NCI-H128 (cell line): ENCODE results near the gene FMC1.

ENCODE experiments used
- DNase-seq: peaks from one replicate; lab custom pipeline; 2025; ENCODE audit not compliant: unreplicated experiment; lab: John Stamatoyannopoulos, UW

The FMC1 gene

GRCh38 chr7:139370943-139371313 lies 29.8 kb downstream of the FMC1 start:
- DNase-seq, result no peak

GRCh38 chr7:139374246-139374645 lies 33.1 kb downstream of the FMC1 start:
- DNase-seq, result no peak

GRCh38 chr7:139382439-139382838 lies 41.3 kb downstream of the FMC1 start:
- no peak for DNase-seq

- DNase-seq, result no peak
Observed at GRCh38 chr7:139384611-139385010, 43.5 kb downstream of the FMC1 start.

GRCh38 chr7:139387594-139387993 lies 46.5 kb downstream of the FMC1 start:
- no peak for DNase-seq

GRCh38 chr7:139389091-139389490 lies 48.0 kb downstream of the FMC1 start:
- DNase-seq, result no peak

GRCh38 chr7:139389774-139390173 lies 48.6 kb downstream of the FMC1 start:
- DNase-seq, result no peak

- DNase-seq, result no peak
Observed at GRCh38 chr7:139393621-139394211, 52.6 kb downstream of the FMC1 start.

- DNase-seq, result no peak
Observed at GRCh38 chr7:139394540-139394939, 53.4 kb downstream of the FMC1 start.
